Measurements from ENCODE around the gene AGMO. TPM values are rescaled to one million over a fixed set of nuclear protein-coding genes. Genes with fewer than 3 reads are reported as not detected.

Gene AGMO
- total and polyA plus RNA-seq, 2 of the 8 experiments (the other 6 are each of a cell fraction or from before 2014, with no cell fraction given), result 0.22 to 0.45 TPM

DNA sequence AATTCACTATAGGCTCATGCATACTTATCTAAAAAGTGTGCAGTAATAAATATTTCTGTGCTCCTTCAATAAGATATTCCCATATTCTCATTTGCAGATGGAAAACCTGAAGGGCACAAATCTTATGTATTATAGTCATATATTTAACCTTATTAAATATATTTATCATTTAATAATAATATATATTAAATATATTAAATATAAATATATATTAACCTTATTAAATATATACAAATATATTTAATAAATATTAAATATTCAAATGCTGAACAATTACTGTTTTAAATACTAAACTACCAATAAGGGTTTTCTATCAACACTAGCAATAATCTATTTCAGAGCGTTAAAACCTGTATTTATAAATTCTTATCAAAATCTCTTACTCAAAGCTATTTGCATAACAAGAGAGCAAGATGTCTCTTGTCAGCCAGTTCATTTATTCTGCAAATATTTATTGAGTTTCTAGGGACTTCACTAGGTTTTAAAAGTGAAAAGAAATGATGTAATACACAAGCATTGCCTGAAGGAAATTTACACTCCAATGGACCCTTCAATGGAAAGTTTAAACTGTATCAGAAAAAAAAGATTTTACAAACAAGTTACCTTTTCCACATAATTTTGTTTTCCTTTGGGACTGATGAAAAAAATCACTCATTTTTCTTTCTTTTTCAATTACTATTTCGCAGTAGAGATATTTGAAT lies 159.2 kb downstream of the AGMO start:
- H2BK12ac ChIP-seq (ENCODE audit: low read depth, low read length), result no peak overlapping the region
- no peak overlapping the region for H3K27ac ChIP-seq (ENCODE audit: low read depth, low read length)
- no peak for FAIRE-seq
- H3K36me3 ChIP-seq (ENCODE audit: control insufficient read depth in 2 of 4, insufficient read depth in 4 of 4, low read length in 3 of 4), result no peaks in the 10 kb centered on the region
- H3K4me2 ChIP-seq (ENCODE audit: insufficient read depth in 1 of 2, low read depth in 2 of 2, low read length in 2 of 2), result no peak overlapping the region
- no peaks in the 10 kb centered on the region for H3K9me3 ChIP-seq (ENCODE audit: insufficient read depth in 2 of 2, low read depth in 1 of 2, low read length in 1 of 2)
- H3K79me2 ChIP-seq (ENCODE audit: control insufficient read depth in 1 of 2, insufficient read depth in 2 of 2, low read length in 2 of 2), result no peaks in the 10 kb centered on the region
- H3K56ac ChIP-seq (replicated peaks; ENCODE audit: insufficient read length, low read depth, low read length), result no peak overlapping the region
- H3K4ac ChIP-seq (replicated peaks; ENCODE audit: insufficient read length, low read depth, low read length), result no peak overlapping the region
- H2AFZ ChIP-seq (ENCODE audit: low read length), result no peak overlapping the region
- WGBS, 2 experiments (ENCODE audit: extremely low coverage in 1 of 2, insufficient coverage in 1 of 2, insufficient read length in 1 of 2, insufficient replicate concordance in 2 of 2, low coverage in 1 of 2, low lambda C conversion rate in 2 of 2, missing lambda C conversion rate in 1 of 2), result 89% methylated on average over 2 of the region's 2 CpGs; no CpG with 5 or more reads in 1 of the 2 experiments
- H3K9ac ChIP-seq (replicated peaks in 1 of 4; ENCODE audit: extremely low read depth in 1 of 4, low read depth in 3 of 4, low read length in 3 of 4), result no peak overlapping the region
- H3K27me3 ChIP-seq (replicated peaks in 1 of 4; ENCODE audit: control insufficient read depth in 3 of 4, extremely low read depth in 1 of 4, insufficient read depth in 3 of 4, low read length in 3 of 4), result no peaks in the 10 kb centered on the region
- no peaks in the 10 kb centered on the region for H4K20me1 ChIP-seq (replicated peaks in 1 of 2; ENCODE audit: control insufficient read depth in 1 of 2, insufficient read depth in 2 of 2, low read length in 2 of 2)
- H3K23ac ChIP-seq (ENCODE audit: insufficient read length), result no peak overlapping the region
- no peak overlapping the region for H2BK20ac ChIP-seq (ENCODE audit: low read length)
- no peak overlapping the region for H2BK120ac ChIP-seq (replicated peaks; ENCODE audit: low read depth, low read length)
- H3K4me3 ChIP-seq (ENCODE audit: extremely low read depth in 1 of 4, insufficient read depth in 2 of 4, low read depth in 3 of 4, low read length in 4 of 4), result no peak overlapping the region
- no peak overlapping the region for H3K14ac ChIP-seq (ENCODE audit: insufficient read length)
- no peaks in the 10 kb centered on the region for H3K23me2 ChIP-seq (ENCODE audit: low read depth, low read length)
- H2AK5ac ChIP-seq (ENCODE audit: low read depth, low read length), result no peak overlapping the region
- ChIA-PET POLR2A (ENCODE audit: partially characterized antibody) (no interaction called here), CTCF (ENCODE audit: partially characterized antibody) (no interaction called here)
- H3K18ac ChIP-seq (ENCODE audit: extremely low read depth, low read length), result no peak overlapping the region
- H4K8ac ChIP-seq (ENCODE audit: extremely low read depth, insufficient read depth, low read length), result no peak overlapping the region
- H4K91ac ChIP-seq (replicated peaks; ENCODE audit: insufficient read length, low read length), result no peak overlapping the region
- H3K4me1 ChIP-seq (replicated peaks in 1 of 4; ENCODE audit: control insufficient read depth in 3 of 4, insufficient read depth in 4 of 4, low read length in 3 of 4), result peaks cover 0 to 3% (median 0%) of the 10 kb centered on the region in 4 experiments; a peak in 1 of 7 replicates
- no peak overlapping the region for H2BK15ac ChIP-seq (ENCODE audit: low read length)
- DNase-seq (ENCODE audit: low read depth in 1 of 2, low spot score in 2 of 2), result no peak
- H3K79me1 ChIP-seq (ENCODE audit: low read depth, low read length), result no peaks in the 10 kb centered on the region
- H4K5ac ChIP-seq (ENCODE audit: insufficient read length, low read depth, low read length), result no peak overlapping the region
- no peak overlapping the region for H2BK5ac ChIP-seq (ENCODE audit: low read depth, low read length)
- TF ChIP-seq CTBP2 (IDR thresholded peaks at IDR 0.05; ENCODE audit: borderline replicate concordance, insufficient read depth, insufficient read length, low read length), result no peak
- no peak for TF ChIP-seq SIX5 (IDR thresholded peaks at IDR 0.05; ENCODE audit: low read depth, low read length)
- no peak for TF ChIP-seq SP2 (IDR thresholded peaks at IDR 0.05; ENCODE audit: low read length)
- no peak for TF ChIP-seq BRCA1 (IDR thresholded peaks at IDR 0.05; ENCODE audit: low read depth, low read length)
- no peak for TF ChIP-seq YY1 (IDR thresholded peaks at IDR 0.05; ENCODE audit: low read depth, low read length)
- no peak for TF ChIP-seq GABPA (IDR thresholded peaks at IDR 0.05; ENCODE audit: borderline replicate concordance, insufficient read depth, low read length)
- no peak for TF ChIP-seq JUND (IDR thresholded peaks at IDR 0.05; ENCODE audit: low read length)
- no peak for TF ChIP-seq E2F6 (IDR thresholded peaks at IDR 0.05)
- TF ChIP-seq SP1 (IDR thresholded peaks at IDR 0.05; ENCODE audit: low read depth, low read length), result no peak
- no peak for TF ChIP-seq JUN (IDR thresholded peaks at IDR 0.05; ENCODE audit: low read depth, low read length)
- no peak for TF ChIP-seq SP4 (IDR thresholded peaks at IDR 0.05; ENCODE audit: low read length)
- no peak for TF ChIP-seq RXRA (IDR thresholded peaks at IDR 0.05; ENCODE audit: insufficient read depth, low read depth, low read length)
- no peak for TF ChIP-seq NRF1 (IDR thresholded peaks at IDR 0.05; ENCODE audit: low read depth, low read length)
- TF ChIP-seq EZH2 (IDR thresholded peaks at IDR 0.05; ENCODE audit: low read depth, low read length, severe bottlenecking), result no peak
